T-helper 17 cell (primary cell): ENCODE results near the gene UTF1. TPM values are rescaled to one million over a fixed set of nuclear protein-coding genes. Genes with fewer than 3 reads are reported as not detected.
"Not testable (repeated sequence)": the region's sequence is repeated elsewhere in the genome, so short reads cannot be mapped to it uniquely, and the experiment has no call there.

ENCODE experiments used
- ATAC-seq: fragments of 150-1000 bp; cut with Tn5 transposase; 2 replicates; pipeline ENCODE4 v1.10.0; 2021; ENCODE audit warnings: mild to moderate bottlenecking, moderate library complexity
- DNase-seq, 3 donors: peaks; one replicate each; pipeline versions ENCODE4 v3.0.0 to v3.0.0-alpha.2; 2020 to 2021
- H3K9me3 ChIP-seq: one replicate; pipeline ENCODE4 v1.7.0; 2013; ENCODE audit warnings: low read length, mild to moderate bottlenecking; ENCODE audit not compliant: control insufficient read depth, poor library complexity, severe bottlenecking
- H3K27ac Mint-ChIP-seq: one replicate; pipeline ENCODE4 v1.8.0; 2022; ENCODE audit warnings: mild to moderate bottlenecking, moderate library complexity, mixed read lengths
- H3K27me3 Mint-ChIP-seq: one replicate; pipeline ENCODE4 v1.8.0; 2022; ENCODE audit warnings: mixed read lengths
- H3K36me3 Mint-ChIP-seq: one replicate; pipeline ENCODE4 v1.8.0; 2022; ENCODE audit warnings: low read depth, mixed read lengths
- H3K4me1 Mint-ChIP-seq: one replicate; pipeline ENCODE4 v1.8.0; 2022; ENCODE audit warnings: mild to moderate bottlenecking, mixed read lengths
- H3K4me3 Mint-ChIP-seq: one replicate; pipeline ENCODE4 v1.8.0; 2022; ENCODE audit warnings: mild to moderate bottlenecking, moderate library complexity, mixed read lengths
- total RNA-seq, 4 donors: library from RNA in 2 of 4; stranded (reverse) in 2 of 4; gene quantifications; one replicate each; pipeline ENCODE4 v1.2.3 and lab custom pipeline; 2022 to 2026

Gene UTF1
- total RNA-seq, 2 donors from 2014 or later: not detected

DNA sequence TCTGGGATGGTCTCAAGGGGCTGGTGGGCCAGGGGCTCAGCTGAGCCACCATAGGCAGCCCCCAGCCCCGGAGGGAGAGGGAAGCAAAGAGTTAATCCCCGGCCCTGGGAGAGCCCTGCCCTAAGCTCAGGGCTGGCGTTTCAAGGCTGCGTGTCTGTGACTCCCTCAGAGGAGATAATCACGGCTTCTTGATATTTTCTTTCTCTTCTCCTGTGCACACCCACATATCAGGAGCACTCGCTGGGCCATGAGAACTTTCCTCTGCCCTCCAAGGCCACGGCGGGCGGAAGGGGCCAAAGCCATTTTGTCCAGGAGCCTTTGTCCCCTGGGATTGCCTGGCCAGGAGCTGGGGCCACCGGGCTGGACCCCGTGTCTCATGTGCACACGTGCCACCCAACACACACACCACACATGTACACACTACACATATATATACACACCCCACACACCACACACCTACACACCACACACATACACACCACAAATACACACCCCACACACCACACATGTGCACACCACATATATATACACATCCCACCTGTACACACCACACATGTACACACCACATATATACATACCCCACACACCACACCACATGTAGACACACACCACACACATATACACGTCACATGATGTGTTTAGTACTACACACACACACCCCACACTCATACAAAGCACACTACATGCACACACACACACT, 24.6 kb downstream of the UTF1 start:
- Mint-ChIP-seq H3K4me3 (no peak overlapping the region), H3K27me3 (peaks cover 10% of the 10 kb centered on the region), H3K36me3 (peaks cover 8% of the 10 kb centered on the region), H3K4me1 (peaks cover 20% of the 10 kb centered on the region), H3K27ac (no peak overlapping the region)
- no peak for DNase-seq
- ATAC-seq: no peak
- no peaks in the 10 kb centered on the region for H3K9me3 ChIP-seq

DNA sequence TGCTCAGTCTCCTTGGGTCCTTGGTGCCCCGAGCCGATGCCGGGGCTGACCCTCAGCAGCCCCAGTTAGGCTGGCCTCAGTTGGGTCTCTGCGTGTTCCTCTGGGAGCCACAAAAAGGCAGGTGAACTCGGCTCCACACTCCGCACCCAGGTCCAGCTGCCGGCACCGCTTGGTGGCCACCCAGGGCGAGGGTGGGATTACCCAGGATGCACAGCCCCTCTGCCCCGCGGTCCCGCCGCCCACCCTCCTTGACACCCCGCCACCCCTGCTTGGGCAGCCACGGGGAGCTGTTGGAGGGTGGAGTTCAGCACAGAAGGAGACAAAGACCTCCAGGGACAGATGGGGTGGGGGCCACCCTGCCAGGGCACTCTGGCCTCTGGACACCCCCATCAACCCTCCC, 25.3 kb downstream of the UTF1 start:
- no peak overlapping the region for H3K27ac Mint-ChIP-seq
- peaks cover 3% of the 10 kb centered on the region for H3K27me3 Mint-ChIP-seq
- H3K36me3 Mint-ChIP-seq: peaks cover 5% of the 10 kb centered on the region
- ATAC-seq (no peak), DNase-seq (no peak)
- H3K9me3 ChIP-seq: no peaks in the 10 kb centered on the region
- H3K4me1 Mint-ChIP-seq: peaks cover 25% of the 10 kb centered on the region
- H3K4me3 Mint-ChIP-seq: no peak overlapping the region

DNA sequence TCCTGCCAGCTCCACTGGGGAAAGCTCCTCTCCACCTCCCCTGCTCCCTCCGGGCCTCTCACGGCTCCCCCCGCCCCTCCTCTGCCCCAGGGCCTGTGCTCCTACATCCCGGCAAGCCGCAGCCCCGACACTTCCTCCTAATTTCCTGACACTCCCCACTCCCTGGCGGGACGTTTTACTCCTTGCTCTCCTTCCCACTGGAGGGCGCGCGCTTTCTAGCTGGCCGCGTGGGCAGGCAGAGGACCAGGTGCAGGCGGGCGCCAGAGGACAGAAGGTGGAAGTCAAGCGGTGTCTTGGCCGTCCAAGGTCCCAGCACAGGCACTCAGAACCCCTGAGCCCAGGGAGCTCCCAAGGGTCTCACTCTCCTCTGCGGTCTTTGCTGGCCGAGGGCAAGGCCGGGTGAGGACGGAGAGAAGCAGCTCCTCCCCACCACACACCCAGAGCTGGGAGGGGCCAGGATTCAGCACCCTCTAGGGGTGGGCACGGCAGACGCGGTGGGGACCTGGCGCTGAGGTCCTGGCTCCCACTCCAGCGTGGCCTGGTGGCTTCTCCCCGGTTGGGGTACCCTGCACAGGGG, 27.6 kb downstream of the UTF1 start:
- Mint-ChIP-seq H3K36me3 (peaks cover 3% of the 10 kb centered on the region), H3K27me3 (no peaks in the 10 kb centered on the region), H3K4me1 (peaks cover 31% of the 10 kb centered on the region), H3K4me3 (peak overlapping the region; percentile 79), H3K27ac (peak overlapping the region; percentile 91)
- DNase-seq (no peak), ATAC-seq (no peak)
- H3K9me3 ChIP-seq: no peaks in the 10 kb centered on the region

DNA sequence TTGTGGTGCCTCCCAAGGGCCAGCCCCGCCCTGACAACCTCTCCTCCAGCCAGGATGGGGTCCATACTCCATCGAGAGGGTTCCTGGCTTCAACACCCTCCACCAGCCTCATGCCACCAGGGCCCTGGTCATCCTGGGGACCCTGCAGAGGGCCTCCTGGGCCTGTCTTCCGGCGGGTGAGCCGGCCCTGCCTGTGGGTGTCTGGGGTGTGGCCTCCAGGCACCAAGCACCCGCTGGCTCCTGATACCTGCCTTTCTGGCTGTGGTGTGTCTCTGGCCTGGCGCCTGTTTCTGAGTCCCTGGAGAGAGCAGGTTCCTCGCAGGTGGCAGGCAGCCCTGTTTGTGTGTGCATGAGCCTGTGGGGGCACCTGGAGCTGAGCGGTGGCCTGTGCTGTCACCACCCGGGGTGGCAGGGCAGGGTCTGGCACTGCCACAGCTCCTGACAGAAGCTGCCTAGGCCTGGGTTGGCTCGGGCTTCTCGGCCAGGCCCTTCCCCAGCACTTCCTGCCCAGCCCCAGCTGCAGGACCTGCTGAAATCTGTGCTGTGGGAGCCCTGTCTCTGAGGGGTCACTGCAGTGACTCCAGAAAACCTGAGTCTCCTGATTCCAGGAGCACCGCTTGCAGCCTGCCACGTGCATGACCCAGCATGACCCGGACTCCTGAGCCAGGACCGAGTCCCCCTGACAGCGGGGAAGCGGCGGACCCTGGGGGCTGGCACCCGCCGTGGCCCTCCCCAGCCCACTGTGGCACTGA, 28.2 kb downstream of the UTF1 start:
- H3K27ac Mint-ChIP-seq: peak overlapping the region; percentile 91
- ATAC-seq: no peak
- H3K36me3 Mint-ChIP-seq: peaks cover 3% of the 10 kb centered on the region
- no peaks in the 10 kb centered on the region for H3K9me3 ChIP-seq
- no peak for DNase-seq
- H3K27me3 Mint-ChIP-seq: no peaks in the 10 kb centered on the region
- peaks cover 32% of the 10 kb centered on the region for H3K4me1 Mint-ChIP-seq
- H3K4me3 Mint-ChIP-seq: peak overlapping the region; percentile 79

DNA sequence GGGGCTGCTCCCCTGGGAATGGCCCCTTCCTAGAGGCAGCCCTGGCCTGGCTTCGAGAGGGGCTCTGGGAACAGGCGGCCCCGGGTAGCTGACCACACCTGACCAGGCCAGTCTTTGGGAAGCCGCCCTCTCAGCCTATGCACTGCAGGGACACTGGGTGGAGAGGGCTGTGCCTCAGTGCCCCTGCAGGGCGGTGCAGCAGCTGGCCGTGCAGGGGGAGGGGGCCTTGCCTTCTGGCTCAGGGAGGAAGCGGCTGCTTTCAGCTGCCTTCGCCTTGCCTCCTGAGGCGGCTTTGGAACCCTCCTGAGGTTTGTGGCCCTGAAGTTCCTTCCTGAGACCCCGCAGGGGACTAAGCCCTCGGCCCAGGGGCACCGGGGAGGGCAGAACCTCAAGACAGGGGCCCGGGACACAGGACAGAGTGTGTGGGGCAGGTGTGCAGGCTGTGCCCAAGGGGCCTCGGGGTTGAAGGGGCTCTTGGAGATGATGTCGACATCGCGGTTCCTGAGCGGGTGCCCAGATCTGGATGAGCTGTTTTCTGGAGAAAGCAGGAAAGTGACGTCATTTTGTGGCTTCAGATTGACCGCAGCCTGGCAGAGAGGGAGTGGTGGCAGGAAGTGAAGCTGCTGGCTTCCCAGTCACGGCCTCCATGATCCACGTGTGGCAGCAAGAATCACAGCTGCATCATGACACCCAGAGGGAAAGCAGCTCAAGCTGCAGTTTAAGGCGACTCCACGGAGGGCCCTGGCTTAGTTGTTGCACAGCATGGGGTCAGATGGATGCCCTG, 29.0 kb downstream of the UTF1 start:
- peak; percentile 57 for ATAC-seq
- H3K36me3 Mint-ChIP-seq: peaks cover 3% of the 10 kb centered on the region
- peak; percentile 50 to 81 (median 56) for DNase-seq
- H3K9me3 ChIP-seq: no peaks in the 10 kb centered on the region
- H3K4me1 Mint-ChIP-seq: peaks cover 38% of the 10 kb centered on the region
- H3K27ac Mint-ChIP-seq: peak overlapping the region; percentile 91
- peak overlapping the region; percentile 80 for H3K4me3 Mint-ChIP-seq
- H3K27me3 Mint-ChIP-seq: no peaks in the 10 kb centered on the region

DNA sequence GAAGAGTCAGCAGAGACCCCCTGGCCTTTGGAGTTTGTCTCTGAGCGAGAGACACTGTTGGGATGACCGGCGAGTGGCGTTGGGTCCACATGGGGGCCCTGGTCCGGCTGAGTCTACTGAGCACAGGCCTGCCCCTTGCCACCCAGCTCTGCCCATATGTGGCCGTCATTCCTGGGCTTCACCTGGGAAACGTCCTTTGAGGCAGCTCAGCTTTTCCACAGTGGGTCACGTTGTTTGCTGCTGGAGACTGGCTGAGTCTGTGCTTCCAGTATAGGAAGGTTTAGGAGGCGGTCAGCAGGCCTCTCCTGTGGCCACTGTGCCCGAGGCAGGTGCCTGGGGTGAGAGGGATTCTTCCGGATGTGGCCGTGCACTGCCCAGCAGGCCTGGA, 29.6 kb downstream of the UTF1 start:
- H3K4me3 Mint-ChIP-seq: peak overlapping the region; percentile 80
- H3K27ac Mint-ChIP-seq: peak overlapping the region; percentile 91
- peaks cover 3% of the 10 kb centered on the region for H3K36me3 Mint-ChIP-seq
- ATAC-seq: no peak
- DNase-seq: no peak
- H3K9me3 ChIP-seq: no peaks in the 10 kb centered on the region
- H3K4me1 Mint-ChIP-seq: peaks cover 43% of the 10 kb centered on the region
- no peaks in the 10 kb centered on the region for H3K27me3 Mint-ChIP-seq

DNA sequence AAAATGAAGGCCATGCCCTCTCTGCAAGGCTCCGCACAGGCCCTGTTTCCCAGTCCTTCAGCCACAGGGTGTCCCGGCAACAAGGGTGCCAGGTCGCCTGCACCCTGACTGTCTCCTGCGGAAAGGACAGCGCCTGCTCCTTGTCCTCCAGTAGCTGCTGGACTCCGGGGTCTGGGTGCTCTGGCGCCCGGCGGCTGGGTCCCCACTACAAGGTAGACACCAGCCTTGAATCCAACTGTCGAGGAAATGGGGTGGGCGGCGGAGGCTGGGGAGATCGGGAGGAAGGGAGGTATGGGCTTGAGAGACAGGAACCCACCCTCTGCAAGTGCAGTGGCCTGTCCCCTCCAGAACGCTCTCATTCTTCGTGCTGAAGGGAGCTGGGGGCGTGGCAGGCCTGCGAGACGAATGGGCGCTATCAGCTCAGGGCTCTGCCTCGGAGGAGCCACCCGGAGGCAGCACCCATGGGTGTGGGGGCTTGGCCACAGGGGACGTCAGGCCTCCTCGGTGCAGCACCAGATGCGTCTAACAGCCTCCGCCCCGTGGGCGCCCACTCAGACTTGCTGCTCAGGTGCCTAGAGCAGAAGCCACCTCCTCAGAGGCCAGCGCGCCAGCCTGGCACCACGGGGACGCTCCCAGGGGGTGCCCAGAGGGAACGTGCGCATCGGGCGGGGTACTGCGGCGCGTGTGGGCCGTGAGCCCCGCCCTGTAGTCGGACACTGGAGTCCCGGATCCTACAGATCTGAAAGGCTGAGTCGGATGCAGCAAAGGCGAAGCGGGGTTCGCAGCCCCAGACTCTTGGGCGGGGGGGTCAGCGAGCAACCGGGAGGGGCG, 31.1 kb downstream of the UTF1 start:
- no peaks in the 10 kb centered on the region for H3K9me3 ChIP-seq
- Mint-ChIP-seq H3K4me1 (peaks cover 53% of the 10 kb centered on the region), H3K36me3 (no peaks in the 10 kb centered on the region), H3K27ac (peak overlapping the region; percentile 91), H3K4me3 (peak overlapping the region; percentile 90), H3K27me3 (no peaks in the 10 kb centered on the region)
- ATAC-seq (peak; percentile 67), DNase-seq (peak; percentile 53 to 67 (median 56))

DNA sequence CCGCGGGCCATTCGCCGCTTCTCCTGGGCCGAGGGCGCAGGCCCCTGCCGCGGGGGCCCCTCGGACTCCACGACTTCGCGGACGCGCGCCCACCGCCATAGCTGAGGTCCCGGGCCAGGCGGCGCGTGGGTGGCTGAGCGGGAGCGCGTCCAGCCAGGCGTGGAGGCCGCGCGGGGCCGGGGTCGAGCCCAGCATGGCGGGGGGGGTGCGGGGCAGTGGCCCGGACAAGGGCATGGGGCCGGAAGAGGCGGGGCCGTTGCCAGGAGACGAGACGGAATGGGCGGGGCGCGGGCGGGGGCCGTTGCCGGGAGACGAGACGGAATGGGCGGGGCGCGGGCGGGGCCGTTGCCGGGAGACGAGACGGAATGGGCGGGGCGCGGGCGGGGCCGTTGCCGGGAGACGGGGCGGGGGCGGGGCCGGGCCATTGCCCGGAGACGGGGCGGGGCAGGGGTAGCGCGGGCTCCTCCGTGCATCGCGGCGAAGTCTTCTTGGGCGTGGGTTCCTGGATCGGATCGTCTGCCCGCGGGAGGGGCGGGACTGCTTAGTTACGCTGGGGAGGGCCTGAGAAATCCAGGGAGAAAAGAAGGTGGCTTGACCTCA, 31.8 kb downstream of the UTF1 start:
- Mint-ChIP-seq H3K27me3 (no peaks in the 10 kb centered on the region), H3K4me3 (peak overlapping the region; percentile 90), H3K36me3 (no peaks in the 10 kb centered on the region), H3K27ac (peak overlapping the region; percentile 91), H3K4me1 (peaks cover 53% of the 10 kb centered on the region)
- no peaks in the 10 kb centered on the region for H3K9me3 ChIP-seq
- DNase-seq (peak; percentile 61 to 88 (median 86)), ATAC-seq (peak; percentile 47)

DNA sequence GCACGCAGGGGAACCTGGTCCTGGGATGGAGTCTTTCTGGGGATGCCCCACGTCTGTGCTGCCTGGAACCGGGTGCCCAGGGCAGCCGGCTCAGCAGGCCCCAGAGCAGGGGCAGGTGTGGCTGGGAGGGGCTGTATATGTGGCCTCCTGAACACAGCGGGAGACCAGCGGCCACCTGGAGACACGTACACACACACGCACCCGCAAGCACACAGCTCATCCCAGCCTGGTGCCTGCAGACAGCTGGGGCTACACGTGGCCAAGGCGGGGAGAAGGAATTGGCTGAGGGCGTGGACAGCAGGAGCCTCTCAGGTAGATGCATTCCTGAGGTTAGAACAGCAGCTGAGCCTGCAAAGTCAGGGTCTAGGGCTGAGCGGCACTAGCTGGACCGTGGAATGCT, 32.7 kb downstream of the UTF1 start:
- no peaks in the 10 kb centered on the region for H3K27me3 Mint-ChIP-seq
- no peaks in the 10 kb centered on the region for H3K36me3 Mint-ChIP-seq
- peaks cover 51% of the 10 kb centered on the region for H3K4me1 Mint-ChIP-seq
- no peak for DNase-seq
- peak overlapping the region; percentile 77 for H3K4me3 Mint-ChIP-seq
- ATAC-seq: no peak
- H3K27ac Mint-ChIP-seq: peak overlapping the region; percentile 90
- H3K9me3 ChIP-seq: no peaks in the 10 kb centered on the region

DNA sequence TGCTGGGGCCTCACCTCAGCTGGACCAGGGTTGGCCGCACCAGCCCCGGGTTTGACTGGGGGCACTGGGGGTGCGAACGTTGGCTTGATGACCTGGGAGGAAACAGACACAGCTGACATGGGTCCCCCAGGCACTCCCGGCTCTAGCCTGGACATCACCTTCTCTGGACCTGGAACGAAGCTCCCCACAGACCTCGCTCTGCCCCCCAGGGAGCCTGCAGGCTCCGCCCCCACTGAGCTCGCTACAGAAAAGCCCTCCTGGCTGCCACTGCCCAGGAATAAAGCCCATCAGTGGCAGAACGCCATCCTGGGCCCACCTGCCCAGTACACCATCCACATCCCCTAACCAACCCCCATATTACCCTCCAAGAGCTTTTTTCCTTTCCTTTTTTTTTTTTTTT, 33.7 kb downstream of the UTF1 start:
- Mint-ChIP-seq H3K36me3 (no peaks in the 10 kb centered on the region), H3K4me3 (peak overlapping the region; percentile 87), H3K27me3 (no peaks in the 10 kb centered on the region), H3K4me1 (peaks cover 45% of the 10 kb centered on the region), H3K27ac (peak overlapping the region; percentile 90)
- no peaks in the 10 kb centered on the region for H3K9me3 ChIP-seq
- DNase-seq (no peak), ATAC-seq (no peak)

DNA sequence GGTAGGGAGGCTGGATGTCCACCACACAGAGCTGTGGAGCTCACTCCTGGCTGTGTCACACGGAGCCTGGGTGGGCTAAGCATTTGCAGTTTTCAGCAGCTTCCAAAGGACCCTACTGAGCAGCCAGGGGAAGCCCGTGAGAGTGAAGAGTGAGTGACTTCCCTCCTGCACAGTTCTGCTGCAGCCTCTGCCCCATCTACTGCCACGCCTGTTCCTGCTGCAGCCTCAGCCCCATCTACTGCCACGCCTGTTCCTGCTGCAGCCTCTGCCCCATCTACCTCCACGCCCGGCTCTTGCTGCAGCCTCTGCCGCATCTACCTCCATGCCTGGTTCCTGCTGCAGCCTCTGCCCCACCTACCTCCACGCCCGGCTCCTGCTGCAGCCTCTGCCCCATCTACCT, 34.4 kb downstream of the UTF1 start:
- no peaks in the 10 kb centered on the region for H3K36me3 Mint-ChIP-seq
- no peak for DNase-seq
- H3K9me3 ChIP-seq: no peaks in the 10 kb centered on the region
- H3K27me3 Mint-ChIP-seq: no peaks in the 10 kb centered on the region
- peak overlapping the region; percentile 87 for H3K4me3 Mint-ChIP-seq
- H3K27ac Mint-ChIP-seq: peak overlapping the region; percentile 90
- ATAC-seq: peak; percentile 48
- H3K4me1 Mint-ChIP-seq: peaks cover 39% of the 10 kb centered on the region

DNA sequence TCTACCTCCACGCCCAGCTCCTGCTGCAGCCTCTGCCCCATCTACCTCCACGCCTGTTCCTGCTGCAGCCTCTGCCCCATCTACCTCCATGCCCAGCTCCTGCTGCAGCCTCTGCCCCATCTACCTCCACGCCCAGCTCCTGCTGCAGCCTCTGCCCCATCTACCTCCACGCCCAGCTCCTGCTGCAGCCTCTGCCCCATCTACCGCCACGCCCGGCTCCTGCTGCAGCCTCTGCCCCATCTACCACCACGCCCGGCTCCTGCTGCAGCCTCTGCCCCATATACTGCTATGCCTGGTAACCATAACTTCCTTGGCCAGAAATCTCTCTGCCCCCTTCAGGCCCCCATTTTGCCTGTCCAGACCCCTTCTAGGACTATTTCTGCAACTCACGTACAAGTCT, 35.0 kb downstream of the UTF1 start:
- ATAC-seq, H3K27me3 Mint-ChIP-seq, DNase-seq, H3K36me3 Mint-ChIP-seq, H3K9me3 ChIP-seq: not testable (repeated sequence)
- H3K27ac Mint-ChIP-seq: peak overlapping the region; percentile 90
- H3K4me3 Mint-ChIP-seq: peak overlapping the region; percentile 87
- H3K4me1 Mint-ChIP-seq: peaks cover 34% of the 10 kb centered on the region
